Effector CD8-positive, alpha-beta T cell (primary cell): Measurements from ENCODE around the gene CELA2A.
"Not testable (repeated sequence)": the region's sequence is repeated elsewhere in the genome, so short reads cannot be mapped to it uniquely, and the experiment has no call there.

Experiments used
- DNase-seq: peaks from one replicate; lab custom pipeline; 2025; lab: John Stamatoyannopoulos, UW

Gene CELA2A

DNA sequence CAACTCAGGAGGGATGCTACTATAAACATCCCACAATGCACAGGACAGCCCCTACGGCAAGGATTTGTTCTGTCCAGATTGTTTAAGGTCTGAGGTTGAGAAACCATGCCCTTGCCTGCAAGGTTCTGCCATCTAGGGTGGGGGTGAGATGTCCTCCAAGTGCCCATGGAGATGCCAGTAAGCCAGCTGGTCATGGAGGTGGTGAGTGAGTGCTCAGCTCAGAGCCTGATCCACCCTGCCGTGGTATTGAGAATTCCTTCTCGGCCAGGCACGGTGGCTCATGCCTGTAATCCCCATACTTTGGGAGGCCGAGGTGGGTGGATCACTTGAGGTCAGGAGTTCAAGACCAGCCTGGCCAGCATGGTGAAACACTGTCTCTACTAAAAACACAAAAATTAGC, 31.6 kb upstream of the CELA2A start:
- no peak for DNase-seq

- no peak for DNase-seq
These were observed 31.0 kb upstream of the CELA2A start for GRCh38 chr1:15425521-15425920.

GRCh38 chr1:15425958-15426357, 30.6 kb upstream of the CELA2A start:
- no peak for DNase-seq

- no peak for DNase-seq
These were observed 29.8 kb upstream of the CELA2A start for GRCh38 chr1:15426492-15427279.

- DNase-seq = no peak
These were observed 29.3 kb upstream of the CELA2A start for GRCh38 chr1:15427280-15427666.

GRCh38 chr1:15428252-15428651, 28.3 kb upstream of the CELA2A start:
- DNase-seq = not testable (repeated sequence)

DNA sequence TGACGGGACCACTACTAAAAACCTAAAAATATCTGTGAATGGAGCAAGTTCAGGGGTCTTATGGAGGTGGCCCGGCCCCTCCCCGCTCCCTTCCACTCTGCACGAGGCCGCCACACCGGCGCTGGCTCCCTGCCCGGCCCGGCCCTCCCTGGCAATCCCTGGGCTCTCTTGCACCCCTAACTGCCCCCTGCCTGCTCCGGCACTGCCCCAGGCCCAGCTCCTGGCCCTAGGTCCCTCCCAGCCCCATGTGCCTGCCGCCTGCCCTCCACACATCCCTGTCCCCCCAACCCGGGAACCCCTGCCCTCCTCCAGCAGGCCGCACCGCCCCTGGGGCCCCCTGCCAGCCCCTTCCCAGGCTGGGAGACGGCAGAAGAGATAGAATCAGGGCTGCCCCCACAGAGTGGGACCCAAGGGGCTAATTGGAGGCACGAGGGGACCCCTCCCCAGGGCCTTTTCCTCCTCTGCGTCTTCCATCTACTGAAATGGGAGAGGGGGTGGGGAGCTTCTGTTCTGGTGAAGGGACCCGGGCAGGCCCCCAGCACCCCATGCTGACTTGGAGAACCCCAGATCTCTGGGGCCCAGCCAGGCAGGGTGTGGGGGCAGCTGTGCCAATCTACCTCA, 27.6 kb upstream of the CELA2A start:
- DNase-seq = no peak

GRCh38 chr1:15429701-15430149, 26.8 kb upstream of the CELA2A start:
- no peak for DNase-seq

- DNase-seq = peak; percentile 56
These were observed 25.6 kb upstream of the CELA2A start for GRCh38 chr1:15430787-15431570.

DNA sequence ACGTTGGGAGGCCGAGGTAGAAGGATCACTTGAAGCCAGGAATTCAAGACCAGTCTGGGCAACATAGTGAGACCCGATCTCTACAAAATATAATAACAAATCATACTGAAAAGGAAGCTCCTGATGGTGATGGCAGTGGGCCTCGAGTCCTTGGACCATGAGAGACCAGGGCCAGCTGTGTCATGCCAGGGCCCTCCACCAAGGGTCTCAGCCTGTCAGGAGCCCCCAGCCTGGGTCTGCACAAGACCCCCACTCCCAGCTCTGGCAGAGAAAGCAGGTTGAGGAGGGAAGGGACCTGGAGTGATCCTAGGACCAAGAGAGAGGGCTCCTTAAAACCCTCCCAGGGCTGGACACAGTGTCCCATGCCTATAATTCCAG, 25.0 kb upstream of the CELA2A start:
- DNase-seq = no peak

GRCh38 chr1:15432324-15432723, 24.2 kb upstream of the CELA2A start:
- DNase-seq = no peak

GRCh38 chr1:15433471-15433870, 23.1 kb upstream of the CELA2A start:
- no peak for DNase-seq

DNA sequence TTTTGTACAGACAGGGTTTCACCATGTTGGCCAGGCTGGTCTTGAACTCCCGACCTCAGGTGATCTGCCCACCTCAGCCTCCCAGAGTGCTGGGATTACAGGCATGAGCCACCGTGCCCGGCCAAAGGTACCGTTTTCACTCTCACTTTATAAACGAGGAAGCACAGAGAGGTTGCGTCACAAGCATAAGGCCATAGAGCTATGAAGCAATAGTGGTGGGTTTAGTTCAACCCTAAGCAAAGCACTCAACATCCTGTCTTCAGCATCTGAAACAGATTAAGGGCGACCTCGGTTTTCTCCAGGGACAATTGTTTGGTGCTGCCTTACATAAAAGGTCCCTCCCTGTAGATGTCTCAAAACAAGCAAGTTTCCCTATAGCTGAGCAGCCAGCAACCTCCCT, 21.8 kb upstream of the CELA2A start:
- DNase-seq = not testable (repeated sequence)

DNA sequence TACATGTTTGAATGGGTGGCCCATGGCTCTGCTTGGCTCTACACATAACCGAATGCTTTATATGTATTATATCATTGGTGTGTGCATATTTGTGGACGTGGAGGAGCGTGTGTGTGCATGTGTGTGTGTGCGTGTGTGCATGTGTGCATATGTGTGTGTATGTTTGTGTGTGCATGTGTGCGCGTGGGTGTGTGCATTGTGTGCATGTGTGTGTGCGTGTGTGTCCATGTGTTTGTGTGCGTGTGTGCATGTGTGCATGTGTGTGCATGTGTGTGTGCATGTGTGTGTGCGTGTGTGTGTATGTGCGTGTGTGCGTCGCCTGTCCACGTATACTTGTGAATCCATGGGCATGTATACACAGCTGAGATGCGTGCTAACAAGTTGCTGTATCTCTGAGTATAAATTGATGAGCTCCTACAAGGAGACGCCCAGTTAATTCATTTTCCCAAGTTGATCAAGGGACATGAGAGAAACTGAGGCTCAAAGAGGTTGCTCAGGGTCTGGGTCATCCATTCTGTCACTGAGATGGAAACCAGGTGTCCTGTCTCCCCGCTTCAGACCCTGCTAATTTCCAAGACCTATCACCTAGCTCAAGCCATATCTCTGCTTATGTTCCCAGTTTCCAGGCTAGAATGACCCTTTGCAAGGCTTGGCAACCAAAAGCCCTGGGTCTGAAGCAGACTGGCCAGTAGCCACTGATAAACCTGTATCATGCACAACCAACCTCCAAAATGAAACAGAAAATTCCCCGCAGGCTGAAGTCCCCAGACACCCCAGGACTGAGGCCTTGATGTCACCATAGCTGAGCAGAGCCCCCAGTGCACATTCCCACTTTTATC, 21.1 kb upstream of the CELA2A start:
- DNase-seq = no peak

GRCh38 chr1:15436881-15437442, 19.6 kb upstream of the CELA2A start:
- DNase-seq = no peak

DNA sequence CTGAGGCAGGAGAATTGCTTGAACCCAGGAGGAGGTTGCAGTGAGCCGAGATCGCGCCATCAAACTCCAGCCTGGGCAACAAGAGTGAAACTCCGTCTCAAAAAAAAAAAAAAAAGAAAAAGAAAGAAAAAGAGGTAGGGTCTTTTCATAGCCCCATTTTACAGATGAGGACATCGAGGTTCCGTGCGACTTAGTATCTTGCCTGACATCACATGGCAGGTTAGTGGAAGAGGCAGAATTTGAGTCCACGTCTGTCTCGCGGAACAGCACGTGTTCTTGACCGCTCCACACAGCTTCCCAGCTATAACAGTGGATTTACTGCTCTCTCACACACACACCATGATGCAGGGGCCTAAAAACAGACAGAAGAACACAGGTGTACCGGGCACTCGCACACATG, 17.2 kb upstream of the CELA2A start:
- DNase-seq = no peak

DNA sequence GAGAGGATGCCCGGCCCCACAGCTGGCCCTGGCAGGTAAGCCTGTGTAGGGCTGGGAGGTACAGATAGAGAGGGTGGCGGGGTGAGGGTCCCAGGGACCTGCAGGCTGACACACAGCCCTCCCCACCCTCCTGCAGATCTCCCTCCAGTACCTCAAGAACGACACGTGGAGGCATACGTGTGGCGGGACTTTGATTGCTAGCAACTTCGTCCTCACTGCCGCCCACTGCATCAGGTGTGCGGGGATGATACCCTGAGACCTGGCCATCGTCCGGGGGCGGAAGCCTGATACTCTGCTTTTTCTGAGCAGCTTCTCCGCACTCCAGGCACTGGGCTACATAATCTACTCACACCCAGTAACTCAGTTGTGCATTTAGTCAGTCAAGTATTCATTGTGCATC, 16.2 kb upstream of the CELA2A start:
- DNase-seq = no peak

DNA sequence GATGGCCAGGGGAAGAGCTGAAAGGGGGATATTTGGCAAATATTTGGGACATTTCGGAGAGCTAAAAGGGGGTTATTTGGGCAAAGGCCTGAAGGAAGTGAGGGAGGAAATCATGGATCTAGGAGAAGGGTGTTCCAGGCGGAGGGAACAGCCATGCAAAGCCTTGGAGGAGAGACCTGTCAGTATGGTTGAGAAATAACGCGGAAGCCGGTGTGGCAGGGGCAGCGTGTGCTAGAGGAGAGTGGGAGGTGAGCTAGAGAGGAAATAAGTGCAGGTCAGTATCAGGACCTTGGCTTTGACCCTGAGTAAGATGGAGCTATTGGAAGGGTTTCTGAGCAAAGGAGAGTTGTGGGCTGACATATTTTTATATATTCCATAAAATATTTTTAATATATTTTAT, 15.3 kb upstream of the CELA2A start:
- no peak for DNase-seq

- no peak for DNase-seq
These were observed 14.4 kb upstream of the CELA2A start for GRCh38 chr1:15442119-15442518.

DNA sequence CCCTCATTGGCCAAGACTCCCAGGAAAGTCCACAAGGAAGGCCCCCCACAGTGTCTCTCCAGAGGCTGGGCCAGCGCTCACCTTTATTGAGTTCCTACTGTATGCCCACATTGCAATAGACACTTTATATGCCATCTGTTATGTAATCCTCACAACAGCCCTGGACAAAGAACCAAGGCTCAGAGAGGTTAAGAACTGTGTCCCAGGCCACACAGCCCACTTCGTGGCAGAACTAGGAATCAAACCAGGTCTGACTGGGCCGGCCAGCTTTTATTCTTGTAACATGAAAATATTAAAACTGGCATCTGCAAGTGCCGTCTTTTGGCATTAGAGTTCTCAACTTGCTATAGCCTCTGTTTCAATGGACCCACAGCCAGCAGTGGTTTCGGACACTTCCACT, 13.8 kb upstream of the CELA2A start:
- no peak for DNase-seq

- DNase-seq = no peak
These were observed 13.3 kb upstream of the CELA2A start for GRCh38 chr1:15443281-15443680.
